Measurements from ENCODE around the gene PGK1.

DNA sequence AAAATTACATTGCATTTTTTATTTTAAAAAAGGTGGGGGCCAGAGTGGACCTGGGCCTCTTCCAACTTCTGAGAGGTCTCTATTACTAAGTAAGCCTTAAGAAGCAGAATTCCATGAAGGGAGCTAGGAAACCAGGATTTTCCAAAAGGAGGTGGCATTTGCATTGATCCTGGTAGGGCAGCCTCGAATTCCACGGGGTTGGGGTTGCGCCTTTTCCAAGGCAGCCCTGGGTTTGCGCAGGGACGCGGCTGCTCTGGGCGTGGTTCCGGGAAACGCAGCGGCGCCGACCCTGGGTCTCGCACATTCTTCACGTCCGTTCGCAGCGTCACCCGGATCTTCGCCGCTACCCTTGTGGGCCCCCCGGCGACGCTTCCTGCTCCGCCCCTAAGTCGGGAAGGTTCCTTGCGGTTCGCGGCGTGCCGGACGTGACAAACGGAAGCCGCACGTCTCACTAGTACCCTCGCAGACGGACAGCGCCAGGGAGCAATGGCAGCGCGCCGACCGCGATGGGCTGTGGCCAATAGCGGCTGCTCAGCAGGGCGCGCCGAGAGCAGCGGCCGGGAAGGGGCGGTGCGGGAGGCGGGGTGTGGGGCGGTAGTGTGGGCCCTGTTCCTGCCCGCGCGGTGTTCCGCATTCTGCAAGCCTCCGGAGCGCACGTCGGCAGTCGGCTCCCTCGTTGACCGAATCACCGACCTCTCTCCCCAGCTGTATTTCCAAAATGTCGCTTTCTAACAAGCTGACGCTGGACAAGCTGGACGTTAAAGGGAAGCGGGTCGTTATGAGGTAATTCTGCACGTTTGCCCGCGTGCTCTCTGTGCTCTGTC lies at the start of gene PGK1:
- TF ChIP-seq EZH2 (IDR thresholded peaks at IDR 0.05): no peak
- peak; percentile 85 for TF ChIP-seq POLR2AphosphoS5 (IDR thresholded peaks at IDR 0.05; ENCODE audit: borderline replicate concordance, low read depth, low read length)

Measured in SK-N-MC (cell line).